GM21737 (cell line): ENCODE measurements around the gene PNMA3.
"Not testable (repeated sequence)": the region's sequence is repeated elsewhere in the genome, so short reads cannot be mapped to it uniquely, and the experiment has no call there.

Experiments used
- ATAC-seq: cut with Tn5 transposase; IDR thresholded peaks from one replicate; pipeline ENCODE4 v1.9.1; 2021; ENCODE audit warnings: mild to moderate bottlenecking, moderate library complexity; ENCODE audit not compliant: unreplicated experiment

Gene PNMA3

GRCh38 chrX:153073331-153073730 lies 17.1 kb downstream of the PNMA3 start:
- ATAC-seq = not testable (repeated sequence)

- ATAC-seq = no peak
Measured at GRCh38 chrX:153074262-153074899, 18.1 kb downstream of the PNMA3 start.

- ATAC-seq = no peak
Measured at GRCh38 chrX:153074935-153075334, 18.7 kb downstream of the PNMA3 start.

- ATAC-seq = no peak
Measured at GRCh38 chrX:153075366-153075765, 19.1 kb downstream of the PNMA3 start.

GRCh38 chrX:153077437-153078135 lies 21.3 kb downstream of the PNMA3 start:
- ATAC-seq = not testable (repeated sequence)

- ATAC-seq = not testable (repeated sequence)
Measured at GRCh38 chrX:153083238-153083923, 27.1 kb downstream of the PNMA3 start.

- no peak for ATAC-seq
Measured at GRCh38 chrX:153102418-153102817, 46.1 kb downstream of the PNMA3 start.

GRCh38 chrX:153104959-153105358 lies 48.7 kb downstream of the PNMA3 start:
- not testable (repeated sequence) for ATAC-seq

GRCh38 chrX:153106092-153106801 lies 50.0 kb downstream of the PNMA3 start:
- not testable (repeated sequence) for ATAC-seq
